Measurements from ENCODE around the gene NT5M.

DNA sequence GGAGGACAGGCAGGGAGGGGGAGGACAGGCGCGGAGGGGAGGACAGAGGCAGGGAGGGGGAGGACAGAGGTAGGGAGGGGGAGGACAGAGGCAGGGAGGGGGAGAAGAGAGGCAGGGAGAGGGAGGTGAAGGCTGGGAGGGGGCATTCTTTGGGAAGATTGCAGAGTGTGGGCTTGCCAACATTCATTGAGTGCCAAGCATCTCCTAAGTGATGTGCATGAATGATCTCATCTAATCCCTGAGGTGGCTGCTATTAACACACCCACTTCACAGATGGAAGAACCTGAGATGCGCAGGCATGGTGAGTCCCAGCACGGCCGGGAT lies 58.3 kb downstream of the NT5M start:
- TF ChIP-seq, protein P1, sequence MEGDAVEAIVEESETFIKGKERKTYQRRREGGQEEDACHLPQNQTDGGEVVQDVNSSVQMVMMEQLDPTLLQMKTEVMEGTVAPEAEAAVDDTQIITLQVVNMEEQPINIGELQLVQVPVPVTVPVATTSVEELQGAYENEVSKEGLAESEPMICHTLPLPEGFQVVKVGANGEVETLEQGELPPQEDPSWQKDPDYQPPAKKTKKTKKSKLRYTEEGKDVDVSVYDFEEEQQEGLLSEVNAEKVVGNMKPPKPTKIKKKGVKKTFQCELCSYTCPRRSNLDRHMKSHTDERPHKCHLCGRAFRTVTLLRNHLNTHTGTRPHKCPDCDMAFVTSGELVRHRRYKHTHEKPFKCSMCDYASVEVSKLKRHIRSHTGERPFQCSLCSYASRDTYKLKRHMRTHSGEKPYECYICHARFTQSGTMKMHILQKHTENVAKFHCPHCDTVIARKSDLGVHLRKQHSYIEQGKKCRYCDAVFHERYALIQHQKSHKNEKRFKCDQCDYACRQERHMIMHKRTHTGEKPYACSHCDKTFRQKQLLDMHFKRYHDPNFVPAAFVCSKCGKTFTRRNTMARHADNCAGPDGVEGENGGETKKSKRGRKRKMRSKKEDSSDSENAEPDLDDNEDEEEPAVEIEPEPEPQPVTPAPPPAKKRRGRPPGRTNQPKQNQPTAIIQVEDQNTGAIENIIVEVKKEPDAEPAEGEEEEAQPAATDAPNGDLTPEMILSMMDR (IDR thresholded peaks at IDR 0.05): no peak
- no peak for TF ChIP-seq MXD4 (CRISPR knock-in tag; IDR thresholded peaks at IDR 0.05; ENCODE audit: borderline replicate concordance)
